OCI-LY1 (cell line): ENCODE results near the gene NELL1.

ENCODE experiments used
- H2AFZ ChIP-seq: fragments of 200-600 bp; sonication (generic), shearing (Covaris generic); 2 replicates; pipeline ENCODE4 v1.6.0; 2014; ENCODE audit warnings: antibody characterized with exemption, mild to moderate bottlenecking, low read length
- H3F3A ChIP-seq: fragments of 200-600 bp; sonication (generic), shearing (Covaris generic); 2 replicates; pipeline ENCODE4 v1.6.0; 2014; ENCODE audit warnings: mild to moderate bottlenecking, antibody characterized with exemption, low read length, moderate library complexity; ENCODE audit not compliant: insufficient read depth
- H3K27ac ChIP-seq: fragments of 200-600 bp; sonication (generic); 2 replicates; pipeline ENCODE4 v1.5.1; 2014; ENCODE audit warnings: low read length, mixed run types, mild to moderate bottlenecking, low read depth; ENCODE audit not compliant: poor library complexity, severe bottlenecking
- H3K27me3 ChIP-seq: fragments of 200-600 bp; sonication (generic); 2 replicates; pipeline ENCODE4 v1.6.0; 2014; ENCODE audit warnings: antibody characterized with exemption, mild to moderate bottlenecking, low read length, moderate library complexity; ENCODE audit not compliant: insufficient read depth
- H3K36me3 ChIP-seq: fragments of 200-600 bp; sonication (generic); 2 replicates; pipeline ENCODE4 v1.6.1; 2014; ENCODE audit warnings: mild to moderate bottlenecking, antibody characterized with exemption, low read length, moderate library complexity, mixed read lengths; ENCODE audit not compliant: insufficient read depth
- H3K4me1 ChIP-seq: fragments of 200-600 bp; sonication (generic); 2 replicates; pipeline ENCODE4 v1.5.1; 2014; ENCODE audit warnings: mild to moderate bottlenecking, low read length, moderate library complexity; ENCODE audit not compliant: insufficient read depth, severe bottlenecking
- H3K4me2 ChIP-seq: fragments of 200-600 bp; sonication (generic), shearing (Covaris generic); 2 replicates; pipeline ENCODE4 v1.6.1; 2014; ENCODE audit warnings: low read length
- H3K4me3 ChIP-seq: fragments of 200-600 bp; sonication (generic); 2 replicates; pipeline ENCODE4 v1.5.1; 2014; ENCODE audit warnings: low read length, low read depth, mild to moderate bottlenecking, mixed read lengths; ENCODE audit not compliant: poor library complexity, severe bottlenecking
- H3K79me2 ChIP-seq: fragments of 200-600 bp; shearing (Covaris generic); 2 replicates; pipeline ENCODE4 v1.6.1; 2016; ENCODE audit warnings: mixed run types, low read length, mixed read lengths; ENCODE audit not compliant: insufficient read depth
- H3K9ac ChIP-seq: fragments of 200-600 bp; sonication (generic), shearing (Covaris generic); 2 replicates; pipeline ENCODE4 v1.6.1; 2014; ENCODE audit warnings: mild to moderate bottlenecking, low read length, mixed read lengths
- H3K9me2 ChIP-seq: fragments of 200-600 bp; sonication (generic), shearing (Covaris generic); 2 replicates; pipeline ENCODE4 v1.6.1; 2014; ENCODE audit warnings: low read depth, mild to moderate bottlenecking, low read length, mixed read lengths
- H3K9me3 ChIP-seq: fragments of 200-600 bp; shearing (Covaris generic); 2 replicates; pipeline ENCODE4 v1.6.1; 2014; ENCODE audit warnings: low read length, mixed read lengths
- H4K20me1 ChIP-seq: fragments of 200-600 bp; sonication (generic), shearing (Covaris generic); 2 replicates; pipeline ENCODE4 v1.6.0; 2016; ENCODE audit warnings: mild to moderate bottlenecking, low read length; ENCODE audit not compliant: insufficient read depth
- CTCF ChIP-seq: fragments of 200-600 bp; sonication (generic), shearing (Covaris generic); IDR thresholded peaks from 2 replicates; pipeline ENCODE4 v1.5.1; 2017; ENCODE audit warnings: mild to moderate bottlenecking, antibody characterized with exemption, low read length, moderate library complexity, mixed read lengths
- EZH2 ChIP-seq: fragments of 200-600 bp; sonication (generic), shearing (Covaris generic); IDR thresholded peaks from 2 replicates; pipeline ENCODE4 v1.8.0; 2017; ENCODE audit warnings: borderline replicate concordance, mixed run types, mild to moderate bottlenecking, antibody characterized with exemption, low read length, moderate library complexity, mixed read lengths

Gene NELL1

GRCh38 chr11:20712912-20713311 lies 43.5 kb downstream of the NELL1 start:
- no peaks in the 10 kb centered on the region for H3F3A ChIP-seq
- H2AFZ ChIP-seq = no peak overlapping the region
- H3K36me3 ChIP-seq = no peaks in the 10 kb centered on the region
- H3K9me3 ChIP-seq = no peaks in the 10 kb centered on the region
- H3K79me2 ChIP-seq = no peaks in the 10 kb centered on the region
- H3K9ac ChIP-seq = no peak overlapping the region
- H3K27ac ChIP-seq = no peak overlapping the region
- TF ChIP-seq CTCF = peak; percentile 25; the same call in 1 of the 2 replicates
- no peak for TF ChIP-seq EZH2
- H3K4me2 ChIP-seq = no peak overlapping the region
- no peaks in the 10 kb centered on the region for H3K27me3 ChIP-seq
- H3K4me1 ChIP-seq = no peaks in the 10 kb centered on the region
- H3K9me2 ChIP-seq = no peaks in the 10 kb centered on the region
- no peak overlapping the region for H3K4me3 ChIP-seq
- H4K20me1 ChIP-seq = no peaks in the 10 kb centered on the region

DNA sequence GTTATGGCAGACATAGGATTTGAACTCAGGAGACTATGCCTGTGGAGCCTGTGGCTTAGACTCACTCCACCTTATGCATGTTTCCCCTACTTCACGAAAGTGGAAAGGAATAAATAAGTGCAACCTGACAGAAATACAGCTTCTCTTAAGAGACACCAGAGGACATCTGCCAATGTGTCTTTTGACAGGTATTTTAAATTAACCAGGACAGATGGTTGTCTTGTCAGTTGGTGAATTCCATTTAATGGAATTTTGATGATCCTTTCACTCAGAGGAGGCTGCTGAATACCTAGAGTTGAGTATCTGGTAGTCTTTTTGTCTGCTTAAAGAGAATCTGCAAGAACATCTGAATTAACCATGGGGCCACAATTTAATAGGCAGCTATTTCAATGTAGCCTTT lies 46.1 kb downstream of the NELL1 start:
- Histone ChIP-seq H3K36me3 (no peaks in the 10 kb centered on the region), H3K27ac (no peak overlapping the region), H4K20me1 (no peaks in the 10 kb centered on the region), H3K27me3 (no peaks in the 10 kb centered on the region), H2AFZ (no peak overlapping the region), H3K4me3 (no peak overlapping the region), H3K9me3 (no peaks in the 10 kb centered on the region), H3K9me2 (no peaks in the 10 kb centered on the region), H3K4me2 (no peak overlapping the region), H3K79me2 (no peaks in the 10 kb centered on the region), H3F3A (no peaks in the 10 kb centered on the region), H3K9ac (no peak overlapping the region), H3K4me1 (no peaks in the 10 kb centered on the region)
- no peak for TF ChIP-seq CTCF
- no peak for TF ChIP-seq EZH2

- TF ChIP-seq EZH2 (no peak), CTCF (no peak)
- Histone ChIP-seq H3K9me3 (no peaks in the 10 kb centered on the region), H3F3A (no peaks in the 10 kb centered on the region), H3K9me2 (no peaks in the 10 kb centered on the region), H3K36me3 (no peaks in the 10 kb centered on the region), H3K4me2 (no peak overlapping the region), H4K20me1 (no peaks in the 10 kb centered on the region), H3K79me2 (no peaks in the 10 kb centered on the region), H3K27ac (no peak overlapping the region), H3K4me1 (no peaks in the 10 kb centered on the region), H3K27me3 (no peaks in the 10 kb centered on the region), H2AFZ (no peak overlapping the region), H3K4me3 (no peak overlapping the region), H3K9ac (no peak overlapping the region)
Measured at GRCh38 chr11:20715931-20716330, 46.5 kb downstream of the NELL1 start.
